ENCODE measurements around the gene EOMES. TPM values are rescaled to one million over a fixed set of nuclear protein-coding genes. Genes with fewer than 3 reads are reported as not detected.
A peak's percentile ranks its signal among the peaks of the same experiment; 100 is the strongest.

The EOMES gene
- total and polyA plus RNA-seq, 2 donors (not counting 3 experiments of a cell fraction or from before 2014, with no cell fraction given): not detected

- H3K4me2 ChIP-seq (ENCODE audit: insufficient read depth, low read length): peak overlapping the region; percentile 41
- H3K79me2 ChIP-seq (ENCODE audit: control insufficient read depth, insufficient read depth, low read length): no peaks in the 10 kb centered on the region
- TF ChIP-seq MAX (IDR thresholded peaks at IDR 0.05; ENCODE audit: insufficient read depth, insufficient read length): no peak
- TF ChIP-seq FOS (IDR thresholded peaks at IDR 0.05; ENCODE audit: borderline replicate concordance, insufficient read depth, low read length): no peak
- no peak for TF ChIP-seq MYC (IDR thresholded peaks at IDR 0.05; ENCODE audit: low read depth, low read length)
- TF ChIP-seq GATA2 (IDR thresholded peaks at IDR 0.05; ENCODE audit: insufficient read depth, insufficient read length, low read depth, low read length): no peak
- peak; percentile 37 for TF ChIP-seq EZH2 (IDR thresholded peaks at IDR 0.05; ENCODE audit: borderline replicate concordance, low read depth, low read length, severe bottlenecking)
- no peak overlapping the region for H3K27ac ChIP-seq (ENCODE audit: insufficient read depth, low read depth, low read length)
- no peaks in the 10 kb centered on the region for H4K20me1 ChIP-seq (replicated peaks; ENCODE audit: control insufficient read depth, extremely low read depth, insufficient read depth, low read length)
- ChIA-PET CTCF (interaction anchor here (2.1 to 3.2 kb wide), 3 partner anchors 9 to 613 kb away, joined by 46 to 193 read pairs (median 63); partner anchors contain the start of gene EOMES), POLR2A (no interaction called here)
- peaks cover 23% of the 10 kb centered on the region for H3K4me1 ChIP-seq (ENCODE audit: control insufficient read depth, extremely low read depth, insufficient read depth, low read length)
- dilution Hi-C loops (cut with MboI; ENCODE audit: extremely low pct_ligation_motif_present, low sequenced_read_pairs) (no loop called here), intact Hi-C loops (cut with micrococcal nuclease) (loop anchor here (2.0 kb wide), 1 partner anchor 123 kb away; no protein-coding TSS in a partner anchor)
- H2AFZ ChIP-seq (ENCODE audit: low read depth, low read length): peak overlapping the region; percentile 21
- H3K4me3 ChIP-seq (replicated peaks in 1 of 3; ENCODE audit: insufficient read depth in 1 of 3, low read depth in 1 of 3, low read length in 3 of 3): peak overlapping the region; percentile 8 to 50 (median 27)
- H3K9me1 ChIP-seq (replicated peaks; ENCODE audit: control insufficient read depth, extremely low read depth, insufficient read depth, low read length): no peaks in the 10 kb centered on the region
- FAIRE-seq (peak; percentile 56), DNase-seq (ENCODE audit: low read depth, low spot score) (no peak)
- no peaks in the 10 kb centered on the region for H3K9me3 ChIP-seq (replicated peaks; ENCODE audit: control insufficient read depth, insufficient read depth, low read length)
- BruUV-seq (replicated peaks): no TSS peak
- peaks cover 65 to 80% of the 10 kb centered on the region in 2 experiments for H3K27me3 ChIP-seq (ENCODE audit: control insufficient read depth in 2 of 2, insufficient read depth in 2 of 2, low read length in 2 of 2)
- no peaks in the 10 kb centered on the region for H3K36me3 ChIP-seq (ENCODE audit: control insufficient read depth in 2 of 2, extremely low read depth in 1 of 2, insufficient read depth in 2 of 2, low read length in 2 of 2)
- H3K9ac ChIP-seq (replicated peaks; ENCODE audit: extremely low read depth, insufficient read depth, low read length): no peak overlapping the region
These were observed 8.5 kb downstream of the EOMES start for GRCh38 chr3:27713435-27714145.

DNA sequence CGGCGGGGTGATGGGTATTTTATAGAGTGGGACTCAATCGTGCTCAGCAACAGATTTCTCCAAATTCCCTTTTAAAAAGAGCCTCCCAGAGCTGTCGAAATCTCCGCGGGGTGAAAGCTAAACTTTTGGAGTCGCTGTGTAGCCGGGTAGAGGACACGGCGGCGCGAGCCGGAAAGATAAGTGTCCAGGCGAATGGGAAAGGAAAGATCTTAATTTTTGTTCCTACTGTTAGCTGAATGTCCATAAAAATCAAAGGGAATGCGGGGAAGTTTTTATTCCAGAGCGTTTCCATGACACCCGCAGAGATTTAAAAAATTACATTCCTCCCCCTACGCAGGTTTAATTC, 9.1 kb downstream of the EOMES start:
- dilution Hi-C loops (cut with MboI; ENCODE audit: extremely low pct_ligation_motif_present, low sequenced_read_pairs) (no loop called here), intact Hi-C loops (cut with micrococcal nuclease) (loop anchor here (2.0 kb wide), 1 partner anchor 122 kb away; no protein-coding TSS in a partner anchor)
- Histone ChIP-seq H3K36me3 (ENCODE audit: control insufficient read depth in 2 of 2, extremely low read depth in 1 of 2, insufficient read depth in 2 of 2, low read length in 2 of 2) (no peaks in the 10 kb centered on the region), H4K20me1 (replicated peaks; ENCODE audit: control insufficient read depth, extremely low read depth, insufficient read depth, low read length) (no peaks in the 10 kb centered on the region), H3K4me2 (ENCODE audit: insufficient read depth, low read length) (peak overlapping the region; percentile 41), H3K4me3 (replicated peaks in 1 of 3; ENCODE audit: insufficient read depth in 1 of 3, low read depth in 1 of 3, low read length in 3 of 3) (peak overlapping the region; percentile 27 to 50 (median 36)), H3K27me3 (ENCODE audit: control insufficient read depth in 2 of 2, insufficient read depth in 2 of 2, low read length in 2 of 2) (peaks cover 68 to 80% of the 10 kb centered on the region in 2 experiments), H3K9ac (replicated peaks; ENCODE audit: extremely low read depth, insufficient read depth, low read length) (no peak overlapping the region), H2AFZ (ENCODE audit: low read depth, low read length) (peak overlapping the region; percentile 71), H3K9me3 (replicated peaks; ENCODE audit: control insufficient read depth, insufficient read depth, low read length) (no peaks in the 10 kb centered on the region), H3K9me1 (replicated peaks; ENCODE audit: control insufficient read depth, extremely low read depth, insufficient read depth, low read length) (no peaks in the 10 kb centered on the region), H3K79me2 (ENCODE audit: control insufficient read depth, insufficient read depth, low read length) (no peaks in the 10 kb centered on the region), H3K4me1 (ENCODE audit: control insufficient read depth, extremely low read depth, insufficient read depth, low read length) (peaks cover 23% of the 10 kb centered on the region), H3K27ac (ENCODE audit: insufficient read depth, low read depth, low read length) (no peak overlapping the region)
- ChIA-PET CTCF (interaction anchor here (1.6 to 3.2 kb wide), 6 partner anchors 10 to 621 kb away, joined by 3 to 193 read pairs (median 47); partner anchors contain the start of gene EOMES), POLR2A (no interaction called here)
- TF ChIP-seq GATA2 (IDR thresholded peaks at IDR 0.05; ENCODE audit: insufficient read depth, insufficient read length, low read depth, low read length) (no peak), EZH2 (IDR thresholded peaks at IDR 0.05; ENCODE audit: borderline replicate concordance, low read depth, low read length, severe bottlenecking) (peak; percentile 35)
- DNase-seq (ENCODE audit: low read depth, low spot score) (no peak), FAIRE-seq (no peak)
- BruUV-seq (replicated peaks): no TSS peak

Data from endothelial cell of umbilical vein (primary cell).